Measurements from ENCODE around the gene RGS11. TPM values are rescaled to one million over a fixed set of nuclear protein-coding genes. Genes with fewer than 3 reads are reported as not detected.

The RGS11 gene
- total and polyA plus RNA-seq, 2 experiments from 2014 or later: 0.74 to 1.8 TPM

- no peak for TF ChIP-seq ZNF462 (CRISPR knock-in tag; IDR thresholded peaks at IDR 0.05)
Measured at GRCh38 chr16:290015-290680, 14.4 kb upstream of the RGS11 start (continued).

GRCh38 chr16:289395-289997 is 13.8 kb upstream of the RGS11 start:
- H3K4me3 Mint-ChIP-seq: no peak overlapping the region
- H3K4me1 ChIP-seq (ENCODE audit: insufficient read depth): no peaks in the 10 kb centered on the region
- no peaks in the 10 kb centered on the region for H3K79me2 ChIP-seq (replicated peaks; ENCODE audit: insufficient read depth)
- no peaks in the 10 kb centered on the region for H3K27me3 ChIP-seq (ENCODE audit: insufficient read depth)
- H3K9me3 Mint-ChIP-seq: no peaks in the 10 kb centered on the region; the same call in 2 of the 3 replicates
- H3K9me2 ChIP-seq (ENCODE audit: insufficient read depth): no peaks in the 10 kb centered on the region
- no peak overlapping the region for H3K27ac ChIP-seq (ENCODE audit: low read depth)
- no peak overlapping the region for H3K27ac Mint-ChIP-seq
- H3K4me3 ChIP-seq: no peak overlapping the region
- H4K20me1 ChIP-seq (replicated peaks; ENCODE audit: insufficient read depth): no peaks in the 10 kb centered on the region
- ATAC-seq: no peak
- H3K4me2 ChIP-seq: no peak overlapping the region
- H3K36me3 ChIP-seq (ENCODE audit: insufficient read depth): no peaks in the 10 kb centered on the region; the same call in 1 of the 2 replicates
- H3K27me3 Mint-ChIP-seq (ENCODE audit: insufficient read depth, low read depth, poor library complexity): no peaks in the 10 kb centered on the region
- H3K36me3 Mint-ChIP-seq (ENCODE audit: low read depth): peaks cover 14% of the 10 kb centered on the region
- H2AFZ ChIP-seq: no peak overlapping the region
- DNase-seq (ENCODE audit: low spot score): no peak
- H3K4me1 Mint-ChIP-seq: no peaks in the 10 kb centered on the region
- no peaks in the 10 kb centered on the region for H3F3A ChIP-seq (replicated peaks; ENCODE audit: low read depth)
- TF ChIP-seq REST (IDR thresholded peaks at IDR 0.05; ENCODE audit: unreplicated experiment) (no peak), CTCF (conservative IDR thresholded peaks at IDR 0.05; ENCODE audit: low read depth in 2 of 2) (no peak)
